HG02970 (cell line): ENCODE measurements around the gene CHD5.

Experiments used
- ATAC-seq: cut with Tn5 transposase; IDR thresholded peaks from one replicate; pipeline ENCODE4 v1.9.1; 2021; ENCODE audit warnings: mild to moderate bottlenecking, moderate library complexity, moderate number of reproducible peaks; ENCODE audit not compliant: unreplicated experiment, low FRiP score

CHD5 gene

GRCh38 chr1:6177681-6178380 is 2.3 kb downstream of the CHD5 start:
- no peak for ATAC-seq

- ATAC-seq = no peak
These were observed 3.3 kb downstream of the CHD5 start for GRCh38 chr1:6176779-6177178.

- ATAC-seq = no peak
These were observed 4.7 kb downstream of the CHD5 start for GRCh38 chr1:6175411-6175828.

- no peak for ATAC-seq
These were observed 5.3 kb downstream of the CHD5 start for GRCh38 chr1:6174621-6175410.

GRCh38 chr1:6172549-6172948 is 7.6 kb downstream of the CHD5 start:
- no peak for ATAC-seq

GRCh38 chr1:6171548-6172124 is 8.5 kb downstream of the CHD5 start:
- ATAC-seq = no peak

GRCh38 chr1:6170742-6171201 is 9.3 kb downstream of the CHD5 start:
- ATAC-seq = no peak

GRCh38 chr1:6170116-6170741 is 9.9 kb downstream of the CHD5 start:
- no peak for ATAC-seq

GRCh38 chr1:6168947-6169586 is 11.1 kb downstream of the CHD5 start:
- ATAC-seq = no peak

GRCh38 chr1:6167391-6168303 is 12.5 kb downstream of the CHD5 start:
- no peak for ATAC-seq

GRCh38 chr1:6166655-6167390 is 13.3 kb downstream of the CHD5 start:
- no peak for ATAC-seq

- no peak for ATAC-seq
These were observed 13.9 kb downstream of the CHD5 start for GRCh38 chr1:6166221-6166620.

GRCh38 chr1:6165441-6165985 is 14.6 kb downstream of the CHD5 start:
- ATAC-seq = no peak

- no peak for ATAC-seq
These were observed 15.1 kb downstream of the CHD5 start for GRCh38 chr1:6165027-6165426.

GRCh38 chr1:6163973-6164617 is 16.0 kb downstream of the CHD5 start:
- no peak for ATAC-seq

GRCh38 chr1:6163191-6163972 is 16.7 kb downstream of the CHD5 start:
- ATAC-seq = no peak

- ATAC-seq = no peak
These were observed 17.3 kb downstream of the CHD5 start for GRCh38 chr1:6162773-6163172.
